GM11168 (cell line): ENCODE data around the gene OR2A2.

Experiments used
- in situ Hi-C: fragments of 300-500 bp; cut with MboI; formaldehyde crosslinking; loops from one replicate; pipeline ENCODE4 v1.12.0; 2022; ENCODE audit warnings: low sequenced_read_pairs; ENCODE audit not compliant: unreplicated experiment

Gene OR2A2

GRCh38 chr7:144134116-144134515 lies 24.7 kb downstream of the OR2A2 start:
- in situ Hi-C loops = no loop called here

GRCh38 chr7:144137501-144137900 lies 28.1 kb downstream of the OR2A2 start:
- in situ Hi-C loops = no loop called here

GRCh38 chr7:144142187-144142586 lies 32.8 kb downstream of the OR2A2 start:
- in situ Hi-C loops = no loop called here

- in situ Hi-C loops = no loop called here
Observed at GRCh38 chr7:144144426-144144825, 35.0 kb downstream of the OR2A2 start.

GRCh38 chr7:144148224-144148827 lies 38.9 kb downstream of the OR2A2 start:
- in situ Hi-C loops = no loop called here

- in situ Hi-C loops = loop anchor here (25.0 kb wide), 1 partner anchor 178 kb away; no protein-coding TSS in a partner anchor
Observed at GRCh38 chr7:144158861-144159260, 49.5 kb downstream of the OR2A2 start.
